B cell (primary cell): ENCODE data around the gene HOOK2. TPM values are rescaled to one million over a fixed set of nuclear protein-coding genes. Genes with fewer than 3 reads are reported as not detected.

ENCODE experiments used
- ATAC-seq: fragments of 200-7000 bp; cut with Tn5 transposase; one replicate; pipeline ENCODE4 v1.10.0; 2021; ENCODE audit warnings: low read depth, mild to moderate bottlenecking, moderate number of reproducible peaks, moderate library complexity
- CTCF ChIA-PET: fragments of 350-600 bp; sonication (Branson Sonifier 250); formaldehyde crosslinking; loops from one replicate; lab custom pipeline; 2021; ENCODE audit warnings: antibody characterized with exemption, inconsistent platforms; lab: Charles Lee
- POLR2A ChIA-PET: fragments of 350-600 bp; sonication (Branson Sonifier 250); formaldehyde crosslinking; loops from one replicate; lab custom pipeline; 2021; ENCODE audit warnings: antibody characterized with exemption; lab: Charles Lee
- DNase-seq: peaks from one replicate; pipeline ENCODE4 v3.0.0; 2013
- H2AFZ ChIP-seq: 2 replicates; pipeline ENCODE4 v1.6.1; 2012; ENCODE audit warnings: mild to moderate bottlenecking, low read depth, low read length; ENCODE audit not compliant: insufficient read depth, poor library complexity, severe bottlenecking
- H3K27ac ChIP-seq, 2 donors: 1 replicate in 1 of 2; 2 replicates in 1 of 2; pipeline ENCODE4 v1.5.1; 2012 to 2013; ENCODE audit warnings: low read length in 2 of 2, mild to moderate bottlenecking in 2 of 2, moderate library complexity in 1 of 2
- H3K27me3 ChIP-seq, 4 experiments: fragments of 200-600 bp in 1 of 4; sonication (generic) in 1 of 4; replicated peaks in 1 of 4; 1 replicate in 2 of 4; 2 replicates in 2 of 4; pipeline versions ENCODE4 v1.6.1 to v1.7.0; 2013 to 2016; ENCODE audit warnings: low read length in 3 of 4, mild to moderate bottlenecking in 2 of 4, mixed read lengths in 1 of 4, moderate library complexity in 1 of 4; ENCODE audit not compliant: insufficient read depth in 4 of 4, control insufficient read depth in 3 of 4; ENCODE audit errors: control extremely low read depth in 1 of 4
- H3K36me3 ChIP-seq, 2 experiments: replicated peaks in 1 of 2; 1 replicate in 1 of 2; 2 replicates in 1 of 2; pipeline versions ENCODE4 v1.6.1 to v1.7.1; 2013; ENCODE audit warnings: low read length in 1 of 2; ENCODE audit not compliant: insufficient read depth in 2 of 2, control insufficient read depth in 1 of 2; ENCODE audit errors: control extremely low read depth in 1 of 2, extremely low read depth in 1 of 2
- H3K4me1 ChIP-seq, 2 donors: fragments of 200-600 bp in 1 of 2; sonication (generic) in 1 of 2; 1 replicate in 1 of 2; 2 replicates in 1 of 2; pipeline versions ENCODE4 v1.5.1 to v1.6.1; 2013 to 2017; ENCODE audit warnings: low read length in 2 of 2; ENCODE audit not compliant: control insufficient read depth in 2 of 2, insufficient read depth in 2 of 2
- H3K4me2 ChIP-seq: replicated peaks from 2 replicates; pipeline ENCODE3; 2012; ENCODE audit warnings: mild to moderate bottlenecking, low read depth, low read length; ENCODE audit not compliant: poor library complexity, severe bottlenecking
- H3K4me3 ChIP-seq, 5 experiments: fragments of 200-600 bp in 1 of 5; sonication (generic) in 1 of 5; 1 replicate in 3 of 5; 2 replicates in 2 of 5; pipeline versions ENCODE4 v1.5.1 to v1.7.0; 2011 to 2016; ENCODE audit warnings: low read length in 4 of 5, mild to moderate bottlenecking in 4 of 5, low read depth in 2 of 5, control low read depth in 1 of 5, moderate library complexity in 1 of 5; ENCODE audit not compliant: insufficient read depth in 1 of 5; ENCODE audit errors: control extremely low read depth in 1 of 5, extremely low read depth in 1 of 5
- H3K79me2 ChIP-seq: fragments of 200-600 bp; sonication (generic); one replicate; pipeline ENCODE4 v1.6.0; 2016; ENCODE audit warnings: low read length; ENCODE audit not compliant: control insufficient read depth, insufficient read depth
- H3K9ac ChIP-seq: fragments of 200-600 bp; sonication (generic); 2 replicates; pipeline ENCODE4 v1.6.1; 2017; ENCODE audit warnings: mild to moderate bottlenecking, low read length, moderate library complexity
- H3K9me3 ChIP-seq, 3 donors: one replicate each; pipeline versions ENCODE4 v1.6.1 to v1.7.1; 2013; ENCODE audit warnings: low read length in 2 of 3; ENCODE audit not compliant: control insufficient read depth in 2 of 3, insufficient read depth in 1 of 3; ENCODE audit errors: control extremely low read depth in 1 of 3
- H4K20me1 ChIP-seq: 2 replicates; pipeline ENCODE4 v1.6.0; 2012; ENCODE audit warnings: mild to moderate bottlenecking, low read length; ENCODE audit not compliant: insufficient read depth, control insufficient read depth, poor library complexity, severe bottlenecking
- H3K27ac Mint-ChIP-seq: one replicate; pipeline ENCODE4 v1.8.0; 2021; ENCODE audit warnings: mixed read lengths
- H3K27me3 Mint-ChIP-seq: one replicate; pipeline ENCODE4 v1.8.0; 2021; ENCODE audit warnings: mixed read lengths
- H3K4me1 Mint-ChIP-seq: one replicate; pipeline ENCODE4 v1.8.0; 2021; ENCODE audit warnings: mixed read lengths
- H3K4me3 Mint-ChIP-seq: one replicate; pipeline ENCODE4 v1.8.0; 2021; ENCODE audit warnings: mixed read lengths
- H3K9me3 Mint-ChIP-seq: one replicate; pipeline ENCODE4 v1.8.0; 2022; ENCODE audit warnings: mixed read lengths; ENCODE audit not compliant: insufficient read depth
- EZH2 ChIP-seq: IDR thresholded peaks from 2 replicates; pipeline ENCODE4 v1.6.1; 2012; ENCODE audit warnings: borderline replicate concordance, low read depth, mild to moderate bottlenecking, moderate library complexity, low read length; ENCODE audit not compliant: insufficient read depth, poor library complexity, severe bottlenecking
- WGBS: methylation state at CpG from one replicate; pipeline ENCODE4 v1.1.5; 2013; ENCODE audit warnings: missing lambda C conversion rate; ENCODE audit not compliant: insufficient coverage; 5-methylcytosine and 5-hydroxymethylcytosine counted together
- intact Hi-C: fragments of 100-400 bp; cut with micrococcal nuclease; formaldehyde crosslinking; loops from one replicate; pipeline ENCODE4 v1.10.0; 2022
- polyA plus RNA-seq: library from polyadenylated mRNA; depleted of rRNA; stranded (reverse); fragments of >200 nt; gene quantifications from 2 replicates; pipeline ENCODE4 v1.2.3, GENCODE V29; 2012
- total RNA-seq, 2 donors: library from RNA; stranded (reverse); fragments of 120-200 nt in 1 of 2; gene quantifications; 1 replicate in 1 of 2; 2 replicates in 1 of 2; pipeline versions ENCODE4 v1.2.3 to v1.2.4, GENCODE V29; 2013 to 2022
- TF ChIP-seq, protein P1 (sequence below): fragments of 200-600 bp; IDR thresholded peaks from one replicate; pipeline ENCODE4 v1.8.0; 2022; ENCODE audit warnings: antibody characterized with exemption, mild to moderate bottlenecking

The HOOK2 gene
- total and polyA plus RNA-seq, 2 donors (not counting 1 experiment from before 2014, with no cell fraction given), result 30.3 to 33.4 TPM

DNA sequence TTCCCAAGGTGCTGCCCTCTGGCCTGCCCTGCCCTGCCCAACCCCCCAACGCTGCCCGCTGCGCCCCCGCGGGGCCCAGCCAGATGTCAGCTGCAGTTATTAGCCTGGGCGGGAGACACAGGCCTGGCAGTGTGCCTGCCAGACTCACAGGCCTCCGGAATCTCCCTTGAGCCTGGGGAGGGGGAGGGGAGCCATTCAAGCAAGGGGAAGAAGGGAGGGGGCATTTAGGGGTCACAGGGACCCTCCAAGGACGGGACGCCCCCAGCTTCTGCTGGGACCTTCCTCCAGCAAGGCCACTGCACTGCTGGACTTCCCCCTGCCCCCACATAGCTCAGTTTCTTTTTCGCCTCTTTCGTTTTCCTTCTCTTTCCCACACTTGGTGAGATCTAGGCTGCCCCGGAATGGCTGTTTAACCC lies 13.3 kb upstream of the HOOK2 start:
- H3K4me3 ChIP-seq, result peak overlapping the region; percentile 38 to 99 (median 67)
- POLR2A ChIA-PET, result interaction anchor here (0.6 to 4.5 kb wide), 6 partner anchors 11 to 1049 kb away, joined by 3 to 36 read pairs (median 4); partner anchors contain the start of gene FBXW9
- CTCF ChIA-PET, result interaction anchor here (0.5 to 5.0 kb wide), 5 partner anchors 8 to 188 kb away, joined by 3 to 65 read pairs (median 4); no protein-coding TSS in a partner anchor
- DNase-seq (peak; percentile 90), ATAC-seq (no peak)
- H3K79me2 ChIP-seq, result peaks cover 20% of the 10 kb centered on the region
- H3K4me1 Mint-ChIP-seq, result peaks cover 33% of the 10 kb centered on the region
- H4K20me1 ChIP-seq, result peaks cover 19% of the 10 kb centered on the region
- no peaks in the 10 kb centered on the region for H3K9me3 ChIP-seq
- H3K9ac ChIP-seq, result peak overlapping the region; percentile 86
- TF ChIP-seq, protein P1, sequence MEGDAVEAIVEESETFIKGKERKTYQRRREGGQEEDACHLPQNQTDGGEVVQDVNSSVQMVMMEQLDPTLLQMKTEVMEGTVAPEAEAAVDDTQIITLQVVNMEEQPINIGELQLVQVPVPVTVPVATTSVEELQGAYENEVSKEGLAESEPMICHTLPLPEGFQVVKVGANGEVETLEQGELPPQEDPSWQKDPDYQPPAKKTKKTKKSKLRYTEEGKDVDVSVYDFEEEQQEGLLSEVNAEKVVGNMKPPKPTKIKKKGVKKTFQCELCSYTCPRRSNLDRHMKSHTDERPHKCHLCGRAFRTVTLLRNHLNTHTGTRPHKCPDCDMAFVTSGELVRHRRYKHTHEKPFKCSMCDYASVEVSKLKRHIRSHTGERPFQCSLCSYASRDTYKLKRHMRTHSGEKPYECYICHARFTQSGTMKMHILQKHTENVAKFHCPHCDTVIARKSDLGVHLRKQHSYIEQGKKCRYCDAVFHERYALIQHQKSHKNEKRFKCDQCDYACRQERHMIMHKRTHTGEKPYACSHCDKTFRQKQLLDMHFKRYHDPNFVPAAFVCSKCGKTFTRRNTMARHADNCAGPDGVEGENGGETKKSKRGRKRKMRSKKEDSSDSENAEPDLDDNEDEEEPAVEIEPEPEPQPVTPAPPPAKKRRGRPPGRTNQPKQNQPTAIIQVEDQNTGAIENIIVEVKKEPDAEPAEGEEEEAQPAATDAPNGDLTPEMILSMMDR, result no peak
- no peak for TF ChIP-seq EZH2
- intact Hi-C loops, result loop anchor here (5.0 kb wide), 1 partner anchor 1206 kb away; no protein-coding TSS in a partner anchor
- H3K4me2 ChIP-seq, result peak overlapping the region; percentile 91
- H3K4me3 Mint-ChIP-seq, result peak overlapping the region; percentile 92
- H3K27me3 ChIP-seq, result no peaks in the 10 kb centered on the region
- peaks cover 56 to 67% of the 10 kb centered on the region in 2 donors for H3K4me1 ChIP-seq
- H3K27me3 Mint-ChIP-seq, result no peaks in the 10 kb centered on the region
- H3K27ac Mint-ChIP-seq, result peak overlapping the region; percentile 97
- no peaks in the 10 kb centered on the region for H3K9me3 Mint-ChIP-seq
- H3K27ac ChIP-seq, result peak overlapping the region; percentile 95 to 97
- 0% methylated on average over 5 of the region's 12 CpGs for WGBS
- H3K36me3 ChIP-seq, result peaks cover 0 to 4% of the 10 kb centered on the region in 2 experiments
- H2AFZ ChIP-seq, result no peak overlapping the region

DNA sequence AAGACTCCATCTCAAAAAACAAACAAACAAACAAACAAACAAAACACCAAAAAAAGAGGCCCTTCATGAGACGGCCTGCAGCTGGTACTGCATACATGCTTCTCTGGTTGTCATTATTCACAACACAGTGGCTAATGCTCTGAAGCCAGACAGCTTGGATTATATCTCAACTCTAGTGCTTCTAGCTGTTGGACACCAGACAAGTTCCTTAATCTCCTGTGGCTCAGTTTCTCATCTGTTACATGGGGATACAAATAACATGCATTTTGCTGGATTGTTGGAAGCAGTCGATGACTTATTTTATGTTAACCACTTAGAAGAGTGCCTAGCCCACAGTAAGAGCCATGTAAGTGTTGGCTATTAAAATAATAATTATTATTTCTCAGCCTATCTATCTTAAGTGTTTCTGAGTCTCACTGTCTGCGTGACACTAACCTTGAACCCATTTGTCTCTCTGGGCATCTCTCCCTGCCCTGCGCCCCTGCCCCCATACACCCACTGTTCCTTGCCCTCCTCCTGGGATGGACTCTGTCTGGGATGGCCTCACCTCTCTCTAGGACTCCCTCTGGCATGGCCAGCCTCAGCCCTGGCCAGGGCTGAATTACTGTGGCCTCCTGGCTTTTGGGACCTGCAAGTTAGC lies 12.8 kb upstream of the HOOK2 start:
- Histone ChIP-seq H3K79me2 (peaks cover 19% of the 10 kb centered on the region), H3K4me2 (peak overlapping the region; percentile 91), H3K9me3 (no peaks in the 10 kb centered on the region), H3K27ac (peak overlapping the region; percentile 95 to 97), H3K27me3 (no peaks in the 10 kb centered on the region), H3K4me3 (peak overlapping the region in 3 of 5 experiments; percentile 56 to 99 (median 81)), H3K4me1 (peaks cover 62 to 72% of the 10 kb centered on the region in 2 donors), H4K20me1 (peaks cover 19% of the 10 kb centered on the region), H3K36me3 (peaks cover 0 to 4% of the 10 kb centered on the region in 2 experiments), H2AFZ (no peak overlapping the region), H3K9ac (peak overlapping the region; percentile 86)
- POLR2A ChIA-PET, result interaction anchor here (0.7 to 4.5 kb wide), 5 partner anchors 11 to 363 kb away, joined by 3 to 36 read pairs (median 5); partner anchors contain the start of gene FBXW9
- DNase-seq (no peak), ATAC-seq (no peak)
- CTCF ChIA-PET, result interaction anchor here (0.5 to 5.0 kb wide), 4 partner anchors 8 to 189 kb away, joined by 3 to 65 read pairs (median 16); no protein-coding TSS in a partner anchor
- H3K4me3 Mint-ChIP-seq, result peak overlapping the region; percentile 92
- TF ChIP-seq, protein P1, result no peak
- TF ChIP-seq EZH2, result no peak
- no peaks in the 10 kb centered on the region for H3K9me3 Mint-ChIP-seq
- intact Hi-C loops, result loop anchor here (5.0 kb wide), 1 partner anchor 1206 kb away; no protein-coding TSS in a partner anchor
- H3K27me3 Mint-ChIP-seq, result no peaks in the 10 kb centered on the region
- peaks cover 38% of the 10 kb centered on the region for H3K4me1 Mint-ChIP-seq
- WGBS, result 67% methylated on average over 2 of the region's 4 CpGs
- peak overlapping the region; percentile 97 for H3K27ac Mint-ChIP-seq
